Type B pancreatic cell (in vitro differentiated cells): ENCODE results near the gene MYMX. TPM values are rescaled to one million over a fixed set of nuclear protein-coding genes. Genes with fewer than 3 reads are reported as not detected.

ENCODE experiments used
- DNase-seq: peaks from one replicate; pipeline ENCODE4 v3.0.0; 2021; ENCODE audit warnings: mixed read lengths; ENCODE audit not compliant: unreplicated experiment; ENCODE audit errors: extremely low spot score
- H3K27ac Mint-ChIP-seq: 2 replicates; pipeline ENCODE4 v1.8.0; 2021; ENCODE audit warnings: mild to moderate bottlenecking, mixed read lengths
- H3K27me3 Mint-ChIP-seq: 2 replicates; pipeline ENCODE4 v1.8.0; 2021; ENCODE audit warnings: mixed read lengths
- H3K36me3 Mint-ChIP-seq: 2 replicates; pipeline ENCODE4 v1.8.0; 2021; ENCODE audit warnings: mixed read lengths
- H3K4me1 Mint-ChIP-seq: one replicate; pipeline ENCODE4 v1.8.0; 2021; ENCODE audit warnings: mixed read lengths; ENCODE audit not compliant: unreplicated experiment
- H3K4me3 Mint-ChIP-seq: 2 replicates; pipeline ENCODE4 v1.8.0; 2021; ENCODE audit warnings: mild to moderate bottlenecking, mixed read lengths
- H3K9me3 Mint-ChIP-seq: 2 replicates; pipeline ENCODE4 v1.8.0; 2021; ENCODE audit warnings: mixed read lengths
- total RNA-seq: library from RNA; stranded (reverse); gene quantifications from 2 replicates; pipeline ENCODE4 v1.2.1, GENCODE V29; 2021; ENCODE audit warnings: low replicate concordance
- TF ChIP-seq, protein P1 (sequence below): fragments of 200-600 bp; sonication (generic); conservative IDR thresholded peaks from 2 replicates; pipeline ENCODE4 v1.5.0; 2021; ENCODE audit warnings: antibody characterized with exemption, mild to moderate bottlenecking

The MYMX gene
- total RNA-seq, 1 donor from 2014 or later = 0.53 TPM

DNA sequence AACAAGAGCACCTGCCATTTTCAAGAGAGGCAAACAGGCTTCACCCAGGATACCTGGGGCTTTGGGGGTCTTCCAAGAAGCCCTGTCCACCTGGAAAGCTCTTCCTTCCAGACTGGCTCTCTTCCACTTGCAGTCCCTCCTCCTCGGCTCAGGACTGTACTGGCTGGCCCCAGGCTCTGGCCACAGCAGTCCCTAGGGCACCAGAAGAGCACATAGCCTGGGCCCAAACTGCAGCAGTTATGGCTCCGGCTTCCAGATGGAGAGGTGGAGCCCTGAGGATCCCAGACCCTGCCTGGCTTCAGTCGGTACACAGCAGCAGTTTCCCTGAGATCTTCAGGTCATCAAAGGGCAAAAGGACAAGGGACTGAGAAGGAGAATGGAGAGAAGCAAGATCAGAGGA, 42.2 kb downstream of the MYMX start:
- no peak for DNase-seq
- Mint-ChIP-seq H3K4me3 (peak overlapping the region; percentile 92), H3K27me3 (no peaks in the 10 kb centered on the region), H3K9me3 (no peaks in the 10 kb centered on the region), H3K27ac (peak overlapping the region; percentile 94), H3K36me3 (no peaks in the 10 kb centered on the region), H3K4me1 (peaks cover 43% of the 10 kb centered on the region)
- TF ChIP-seq, protein P1, sequence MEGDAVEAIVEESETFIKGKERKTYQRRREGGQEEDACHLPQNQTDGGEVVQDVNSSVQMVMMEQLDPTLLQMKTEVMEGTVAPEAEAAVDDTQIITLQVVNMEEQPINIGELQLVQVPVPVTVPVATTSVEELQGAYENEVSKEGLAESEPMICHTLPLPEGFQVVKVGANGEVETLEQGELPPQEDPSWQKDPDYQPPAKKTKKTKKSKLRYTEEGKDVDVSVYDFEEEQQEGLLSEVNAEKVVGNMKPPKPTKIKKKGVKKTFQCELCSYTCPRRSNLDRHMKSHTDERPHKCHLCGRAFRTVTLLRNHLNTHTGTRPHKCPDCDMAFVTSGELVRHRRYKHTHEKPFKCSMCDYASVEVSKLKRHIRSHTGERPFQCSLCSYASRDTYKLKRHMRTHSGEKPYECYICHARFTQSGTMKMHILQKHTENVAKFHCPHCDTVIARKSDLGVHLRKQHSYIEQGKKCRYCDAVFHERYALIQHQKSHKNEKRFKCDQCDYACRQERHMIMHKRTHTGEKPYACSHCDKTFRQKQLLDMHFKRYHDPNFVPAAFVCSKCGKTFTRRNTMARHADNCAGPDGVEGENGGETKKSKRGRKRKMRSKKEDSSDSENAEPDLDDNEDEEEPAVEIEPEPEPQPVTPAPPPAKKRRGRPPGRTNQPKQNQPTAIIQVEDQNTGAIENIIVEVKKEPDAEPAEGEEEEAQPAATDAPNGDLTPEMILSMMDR = no peak

DNA sequence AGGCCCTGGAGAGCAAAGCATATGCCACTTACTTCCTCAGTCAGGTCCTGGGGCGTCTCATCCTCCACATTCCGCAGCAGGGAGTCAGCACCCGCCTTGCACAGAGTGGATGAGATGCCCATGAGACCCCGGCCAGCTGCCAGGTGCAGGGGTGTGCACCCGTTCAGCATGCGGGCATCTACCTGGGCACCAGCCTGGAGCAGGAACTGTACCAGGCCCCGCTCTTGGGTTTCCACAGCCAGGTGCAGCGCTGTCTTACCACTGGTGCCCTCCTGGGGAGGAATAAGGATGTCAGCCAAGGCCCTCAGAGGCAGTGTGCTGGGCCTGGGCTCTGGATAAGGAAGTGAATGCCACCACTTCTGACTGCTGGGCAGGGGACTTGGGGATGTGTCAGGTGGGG, 43.3 kb downstream of the MYMX start:
- DNase-seq = no peak
- peaks cover 48% of the 10 kb centered on the region for H3K4me1 Mint-ChIP-seq
- H3K4me3 Mint-ChIP-seq = no peak overlapping the region
- TF ChIP-seq, protein P1 = no peak
- no peaks in the 10 kb centered on the region for H3K9me3 Mint-ChIP-seq
- no peak overlapping the region for H3K27ac Mint-ChIP-seq
- no peaks in the 10 kb centered on the region for H3K27me3 Mint-ChIP-seq
- no peaks in the 10 kb centered on the region for H3K36me3 Mint-ChIP-seq

DNA sequence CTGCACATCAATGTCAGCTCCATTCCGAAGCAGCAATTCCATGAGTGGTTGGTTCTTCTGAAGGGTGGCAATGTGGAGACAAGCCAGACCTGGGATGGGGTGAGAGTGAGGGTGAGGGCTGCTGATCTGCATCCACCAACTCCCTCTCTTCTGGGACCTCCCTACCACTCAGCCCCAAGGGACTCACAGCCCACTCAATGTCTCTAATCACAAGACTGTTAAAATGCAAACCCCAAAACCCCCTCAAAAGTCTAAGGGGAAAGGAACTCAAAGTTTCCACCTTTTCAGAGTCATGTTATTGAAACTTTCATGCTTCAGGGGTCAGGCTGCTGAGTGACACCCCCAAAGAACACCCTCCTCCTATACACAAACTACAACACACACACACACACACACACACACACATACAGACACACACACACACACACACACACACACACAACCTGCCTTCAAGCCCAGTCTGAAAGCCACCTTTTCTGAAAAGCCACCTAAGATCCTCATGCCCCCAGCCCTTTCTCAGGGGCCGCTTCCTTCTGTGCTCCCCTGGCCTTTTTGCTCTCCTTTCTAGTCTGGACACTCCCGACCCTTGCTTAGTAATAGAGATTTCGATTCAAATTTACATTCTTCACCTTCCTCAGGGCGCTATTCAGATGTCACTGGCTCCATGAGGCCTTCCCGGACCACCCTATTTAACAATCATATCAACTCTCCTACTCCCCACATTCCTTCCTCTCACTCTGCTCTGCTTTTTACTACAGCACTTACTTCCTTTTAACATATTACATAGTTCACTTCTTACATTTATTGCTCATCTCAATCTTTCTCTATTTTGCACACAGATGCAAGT, 43.9 kb downstream of the MYMX start:
- H3K36me3 Mint-ChIP-seq = no peaks in the 10 kb centered on the region
- H3K4me1 Mint-ChIP-seq = peaks cover 47% of the 10 kb centered on the region
- no peak for DNase-seq
- H3K9me3 Mint-ChIP-seq = no peaks in the 10 kb centered on the region
- TF ChIP-seq, protein P1 = no peak
- H3K4me3 Mint-ChIP-seq = peak overlapping the region; percentile 32
- peak overlapping the region; percentile 3 for H3K27ac Mint-ChIP-seq
- H3K27me3 Mint-ChIP-seq = no peaks in the 10 kb centered on the region

DNA sequence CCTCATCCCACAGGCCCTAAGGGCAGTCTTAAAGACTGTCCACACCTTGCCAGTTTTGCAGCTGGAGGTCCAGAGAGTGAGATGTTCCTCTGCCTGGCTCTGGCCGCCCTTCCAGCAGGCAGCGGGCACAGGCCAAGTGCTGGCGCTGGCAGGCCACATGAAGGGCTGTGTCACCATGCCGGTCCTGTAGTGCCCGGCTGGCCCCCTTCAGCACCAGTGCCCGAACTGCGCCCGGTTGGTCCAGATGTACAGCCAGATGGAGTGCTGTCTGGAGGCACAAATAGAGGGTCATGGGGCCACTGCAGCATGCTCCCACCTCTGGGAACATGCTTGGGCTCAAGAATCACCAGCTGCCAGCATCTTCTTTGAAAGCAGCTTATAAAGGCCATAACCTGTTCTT, 44.9 kb downstream of the MYMX start:
- peaks cover 40% of the 10 kb centered on the region for H3K4me1 Mint-ChIP-seq
- H3K27me3 Mint-ChIP-seq = peaks cover under 1% of the 10 kb centered on the region
- no peak for DNase-seq
- H3K27ac Mint-ChIP-seq = no peak overlapping the region
- no peaks in the 10 kb centered on the region for H3K36me3 Mint-ChIP-seq
- no peaks in the 10 kb centered on the region for H3K9me3 Mint-ChIP-seq
- TF ChIP-seq, protein P1 = no peak
- no peak overlapping the region for H3K4me3 Mint-ChIP-seq

DNA sequence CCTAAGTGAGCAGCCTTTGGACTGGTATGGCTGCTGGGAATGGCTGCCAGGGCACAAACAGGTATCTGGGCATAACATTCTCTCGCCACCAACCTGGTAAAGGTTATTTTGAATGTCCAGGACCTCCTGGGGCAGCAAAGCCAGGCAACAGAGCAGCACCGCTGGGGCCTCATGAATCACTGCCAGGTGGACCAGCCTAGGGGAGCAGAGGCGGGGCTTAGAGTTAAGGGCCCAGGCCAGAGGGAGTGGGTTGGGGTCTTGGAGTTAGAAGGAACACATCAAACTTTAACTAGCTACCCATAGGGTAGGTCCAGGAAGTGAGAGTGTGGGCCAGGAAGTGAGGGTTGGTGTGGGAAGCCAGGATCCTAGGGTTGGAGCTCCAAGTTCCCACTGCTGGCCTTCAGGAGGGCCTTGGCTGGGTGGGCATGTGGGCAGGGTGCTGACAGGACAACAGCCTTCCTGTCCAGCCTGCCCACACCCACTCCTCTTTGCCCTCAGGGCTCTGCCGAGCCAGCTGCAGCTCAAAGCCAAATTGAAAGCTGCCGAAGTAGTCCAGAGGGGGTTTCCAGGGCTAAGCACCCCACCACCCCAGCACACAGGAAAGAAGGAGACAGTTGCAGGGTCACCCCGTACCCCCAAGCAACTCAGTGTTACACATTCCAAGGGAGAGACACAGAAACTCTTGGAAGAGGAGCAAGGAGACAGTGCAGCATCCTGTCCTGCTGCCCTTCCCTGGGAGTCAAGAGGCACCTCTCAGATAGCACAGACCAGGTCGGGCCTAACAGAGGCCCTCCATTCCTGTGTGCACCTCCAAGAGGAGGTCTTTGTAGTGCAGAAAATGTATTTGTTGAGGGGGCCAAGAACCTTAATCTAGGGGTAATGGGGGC, 46.0 kb downstream of the MYMX start:
- DNase-seq = no peak
- Mint-ChIP-seq H3K4me3 (peak overlapping the region; percentile 93), H3K27ac (peak overlapping the region; percentile 74), H3K36me3 (no peaks in the 10 kb centered on the region), H3K4me1 (peaks cover 37% of the 10 kb centered on the region), H3K27me3 (peaks cover 5% of the 10 kb centered on the region), H3K9me3 (no peaks in the 10 kb centered on the region)
- TF ChIP-seq, protein P1 = no peak
